ENCODE results near the gene TMEM272. TPM values are rescaled to one million over a fixed set of nuclear protein-coding genes. Genes with fewer than 3 reads are reported as not detected.
A peak's percentile ranks its signal among the peaks of the same experiment; 100 is the strongest.

The TMEM272 gene
- total RNA-seq, 2 experiments from 2014 or later = 0.23 to 0.29 TPM

GRCh38 chr13:51804295-51805172, 40.4 kb downstream of the TMEM272 start:
- ChIA-PET POLR2A (interaction anchor here (0.9 to 1.2 kb wide), 5 partner anchors 9 to 28 kb away, joined by 3 to 4 read pairs (median 3); no protein-coding TSS in a partner anchor), CTCF (interaction anchor here (1.1 to 3.0 kb wide), 5 partner anchors 9 to 370 kb away, joined by 3 to 39 read pairs (median 4); partner anchors contain the start of gene INTS6)
- Mint-ChIP-seq H3K27me3 (ENCODE audit: low read depth) (no peaks in the 10 kb centered on the region), H3K4me1 (ENCODE audit: low read depth) (peaks cover 37% of the 10 kb centered on the region), H3K4me3 (peak overlapping the region; percentile 76), H3K9me3 (ENCODE audit: insufficient read depth) (no peaks in the 10 kb centered on the region), H3K27ac (peak overlapping the region; percentile 85), H3K36me3 (ENCODE audit: low read depth) (no peaks in the 10 kb centered on the region)
- DNase-seq = peak; percentile 49
- ATAC-seq = no peak

GRCh38 chr13:51803422-51804294, 41.3 kb downstream of the TMEM272 start, which contains the start of gene DHRS12:
Gene DHRS12 (minus strand): TSS chr13:51804163. CDS start chr13:51799659, 4,504 bp downstream.
- ChIA-PET POLR2A (interaction anchor here (0.6 to 2.2 kb wide), 5 partner anchors 9 to 350 kb away, joined by 3 to 12 read pairs (median 4); partner anchors contain the start of gene INTS6), CTCF (interaction anchor here (0.8 to 3.4 kb wide), 4 partner anchors 10 to 324 kb away, joined by 4 to 14 read pairs (median 5); no protein-coding TSS in a partner anchor)
- peak within 1 kb of the TSS; percentile 88 for H3K4me3 Mint-ChIP-seq
- no peaks in the 10 kb centered on the region for H3K9me3 Mint-ChIP-seq (ENCODE audit: insufficient read depth)
- DNase-seq (peak; percentile 90), ATAC-seq (peak; percentile 83)
- peaks cover 37% of the 10 kb centered on the region for H3K4me1 Mint-ChIP-seq (ENCODE audit: low read depth)
- H3K36me3 Mint-ChIP-seq (ENCODE audit: low read depth) = no peaks in the 10 kb centered on the region
- H3K27ac Mint-ChIP-seq = peak within 1 kb of the TSS; percentile 99
- no peaks in the 10 kb centered on the region for H3K27me3 Mint-ChIP-seq (ENCODE audit: low read depth)

- H3K27me3 Mint-ChIP-seq (ENCODE audit: low read depth) = no peaks in the 10 kb centered on the region
- peak overlapping the region; percentile 99 for H3K27ac Mint-ChIP-seq
- DNase-seq (no peak), ATAC-seq (no peak)
- CTCF ChIA-PET = interaction anchor here (0.8 to 3.4 kb wide), 5 partner anchors 11 to 358 kb away, joined by 4 to 14 read pairs (median 5); no protein-coding TSS in a partner anchor
- H3K4me3 Mint-ChIP-seq = peak overlapping the region; percentile 88
- H3K9me3 Mint-ChIP-seq (ENCODE audit: insufficient read depth) = no peaks in the 10 kb centered on the region
- peaks cover 37% of the 10 kb centered on the region for H3K4me1 Mint-ChIP-seq (ENCODE audit: low read depth)
- POLR2A ChIA-PET = interaction anchor here (0.5 to 2.2 kb wide), 6 partner anchors 9 to 349 kb away, joined by 3 to 12 read pairs (median 4); partner anchors contain the start of gene INTS6
- H3K36me3 Mint-ChIP-seq (ENCODE audit: low read depth) = no peaks in the 10 kb centered on the region
These were observed 42.2 kb downstream of the TMEM272 start for GRCh38 chr13:51802631-51803418.

- Mint-ChIP-seq H3K4me1 (ENCODE audit: low read depth) (peaks cover 39% of the 10 kb centered on the region), H3K36me3 (ENCODE audit: low read depth) (no peaks in the 10 kb centered on the region), H3K4me3 (no peak overlapping the region), H3K27me3 (ENCODE audit: low read depth) (no peaks in the 10 kb centered on the region), H3K9me3 (ENCODE audit: insufficient read depth) (no peaks in the 10 kb centered on the region), H3K27ac (peak overlapping the region; percentile 99)
- ChIA-PET POLR2A (interaction anchor here (1.4 to 2.2 kb wide), 2 partner anchors 348 to 351 kb away, joined by 5 to 12 read pairs; partner anchors contain the start of gene INTS6), CTCF (interaction anchor here (0.5 to 5.4 kb wide), 7 partner anchors 12 to 676 kb away, joined by 3 to 94 read pairs (median 6); no protein-coding TSS in a partner anchor)
- DNase-seq = no peak
- no peak for ATAC-seq
These were observed 43.3 kb downstream of the TMEM272 start for GRCh38 chr13:51801631-51802099.

GRCh38 chr13:51800486-51800885, 44.5 kb downstream of the TMEM272 start:
- no peak for DNase-seq
- H3K4me3 Mint-ChIP-seq = no peak overlapping the region
- peaks cover 36% of the 10 kb centered on the region for H3K4me1 Mint-ChIP-seq (ENCODE audit: low read depth)
- no peak for ATAC-seq
- ChIA-PET CTCF (interaction anchor here (0.9 to 5.4 kb wide), 7 partner anchors 14 to 675 kb away, joined by 3 to 94 read pairs (median 6); no protein-coding TSS in a partner anchor), POLR2A (interaction anchor here (0.7 to 1.4 kb wide), 3 partner anchors 10 to 365 kb away, joined by 3 to 5 read pairs (median 4); no protein-coding TSS in a partner anchor)
- H3K27me3 Mint-ChIP-seq (ENCODE audit: low read depth) = no peaks in the 10 kb centered on the region
- no peaks in the 10 kb centered on the region for H3K9me3 Mint-ChIP-seq (ENCODE audit: insufficient read depth)
- no peak overlapping the region for H3K27ac Mint-ChIP-seq
- no peaks in the 10 kb centered on the region for H3K36me3 Mint-ChIP-seq (ENCODE audit: low read depth)

- Mint-ChIP-seq H3K4me1 (ENCODE audit: low read depth) (peaks cover 24% of the 10 kb centered on the region), H3K36me3 (ENCODE audit: low read depth) (no peaks in the 10 kb centered on the region), H3K9me3 (ENCODE audit: insufficient read depth) (no peaks in the 10 kb centered on the region), H3K27me3 (ENCODE audit: low read depth) (no peaks in the 10 kb centered on the region), H3K4me3 (no peak overlapping the region), H3K27ac (no peak overlapping the region)
- POLR2A ChIA-PET = interaction anchor here (1.8 kb wide), 1 partner anchor 348 kb away, joined by 5 read pairs; no protein-coding TSS in a partner anchor
- ATAC-seq = no peak
- CTCF ChIA-PET = interaction anchor here (1.4 to 5.4 kb wide), 10 partner anchors 17 to 674 kb away, joined by 4 to 94 read pairs (median 12); no protein-coding TSS in a partner anchor
- no peak for DNase-seq
These were observed 45.7 kb downstream of the TMEM272 start for GRCh38 chr13:51799261-51799660.

- H3K4me3 Mint-ChIP-seq = no peak overlapping the region
- ATAC-seq (peak; percentile 76), DNase-seq (peak; percentile 77)
- peaks cover 24% of the 10 kb centered on the region for H3K4me1 Mint-ChIP-seq (ENCODE audit: low read depth)
- POLR2A ChIA-PET = interaction anchor here (0.5 to 1.8 kb wide), 10 partner anchors 11 to 657 kb away, joined by 3 to 7 read pairs (median 3); partner anchors contain the start of gene INTS6
- H3K36me3 Mint-ChIP-seq (ENCODE audit: low read depth) = no peaks in the 10 kb centered on the region
- H3K27me3 Mint-ChIP-seq (ENCODE audit: low read depth) = no peaks in the 10 kb centered on the region
- no peak overlapping the region for H3K27ac Mint-ChIP-seq
- no peaks in the 10 kb centered on the region for H3K9me3 Mint-ChIP-seq (ENCODE audit: insufficient read depth)
- CTCF ChIA-PET = interaction anchor here (0.6 to 5.4 kb wide), 60 partner anchors 8 to 673 kb away, joined by 3 to 94 read pairs (median 4); partner anchors contain the start of gene INTS6
These were observed 47.1 kb downstream of the TMEM272 start for GRCh38 chr13:51797664-51798488.

- H3K27me3 Mint-ChIP-seq (ENCODE audit: low read depth) = no peaks in the 10 kb centered on the region
- H3K4me3 Mint-ChIP-seq = no peak overlapping the region
- CTCF ChIA-PET = interaction anchor here (1.3 to 5.4 kb wide), 16 partner anchors 8 to 671 kb away, joined by 3 to 94 read pairs (median 13); partner anchors contain the start of gene INTS6
These were observed 48.4 kb downstream of the TMEM272 start for GRCh38 chr13:51796546-51796945.

GRCh38 chr13:51795419-51795818, 49.6 kb downstream of the TMEM272 start:
- no peaks in the 10 kb centered on the region for H3K36me3 Mint-ChIP-seq (ENCODE audit: low read depth)
- no peak overlapping the region for H3K4me3 Mint-ChIP-seq
- POLR2A ChIA-PET = interaction anchor here (2.1 kb wide), 1 partner anchor 343 kb away, joined by 6 read pairs; the partner anchor contains the start of gene INTS6
- no peak overlapping the region for H3K27ac Mint-ChIP-seq
- no peaks in the 10 kb centered on the region for H3K9me3 Mint-ChIP-seq (ENCODE audit: insufficient read depth)
- CTCF ChIA-PET = interaction anchor here (0.6 to 3.3 kb wide), 7 partner anchors 10 to 423 kb away, joined by 3 to 26 read pairs (median 3); no protein-coding TSS in a partner anchor
- ATAC-seq (no peak), DNase-seq (no peak)
- peaks cover 9% of the 10 kb centered on the region for H3K4me1 Mint-ChIP-seq (ENCODE audit: low read depth)
- no peaks in the 10 kb centered on the region for H3K27me3 Mint-ChIP-seq (ENCODE audit: low read depth)

More at GRCh38 chr13:51796546-51796945, 48.4 kb downstream of the TMEM272 start:
- DNase-seq (no peak), ATAC-seq (no peak)
- Mint-ChIP-seq H3K27ac (no peak overlapping the region), H3K9me3 (ENCODE audit: insufficient read depth) (no peaks in the 10 kb centered on the region), H3K36me3 (ENCODE audit: low read depth) (no peaks in the 10 kb centered on the region), H3K4me1 (ENCODE audit: low read depth) (peaks cover 13% of the 10 kb centered on the region)
- POLR2A ChIA-PET = no interaction called here
